HG02938 (cell line): Measurements from ENCODE around the gene BCAS4.
A peak's percentile ranks its signal among the peaks of the same experiment; 100 is the strongest.
"Not testable (repeated sequence)": the region's sequence is repeated elsewhere in the genome, so short reads cannot be mapped to it uniquely, and the experiment has no call there.

ENCODE experiments used
- ATAC-seq: cut with Tn5 transposase; IDR thresholded peaks from one replicate; pipeline ENCODE4 v1.9.1; 2021; ENCODE audit warnings: mild to moderate bottlenecking, moderate library complexity; ENCODE audit not compliant: unreplicated experiment

The BCAS4 gene

DNA sequence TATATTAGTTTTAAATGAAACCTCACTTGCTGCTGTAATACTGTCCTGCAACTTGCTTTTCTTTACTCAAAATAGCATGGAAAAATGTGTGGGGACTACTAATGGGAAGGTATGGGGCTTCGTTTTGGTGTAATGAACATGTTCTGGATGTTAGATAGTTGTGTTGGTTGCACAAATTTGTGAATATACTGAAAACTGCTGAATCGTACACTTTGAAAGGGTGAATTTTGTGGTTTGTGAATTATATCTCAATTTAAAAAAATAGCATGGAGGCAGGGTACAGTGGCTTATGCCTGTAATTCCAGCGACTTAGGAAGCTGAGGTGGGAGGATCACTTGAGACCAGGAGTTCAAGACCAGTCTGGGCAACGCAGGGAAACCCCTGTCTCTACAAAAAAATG, 2.3 kb downstream of the BCAS4 start:
- ATAC-seq = no peak

DNA sequence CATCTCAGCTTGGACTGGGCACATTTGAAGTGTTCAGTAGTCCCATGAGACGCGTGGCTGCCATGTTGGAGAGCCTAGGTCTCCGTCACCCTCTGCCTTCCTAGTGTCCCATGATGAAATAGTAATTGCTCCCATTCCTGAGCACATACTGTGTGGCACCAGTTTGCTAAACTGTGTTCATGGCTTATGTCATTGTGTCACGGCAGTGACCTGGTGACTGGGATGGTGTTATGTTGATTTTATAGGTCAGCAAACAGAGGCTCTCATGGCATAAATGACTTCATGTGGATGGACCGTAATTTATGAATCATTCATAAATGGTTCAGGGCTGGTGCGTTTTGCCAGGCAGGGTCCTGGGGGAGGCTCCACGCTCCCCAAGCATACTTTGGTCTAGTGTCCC, 3.8 kb downstream of the BCAS4 start:
- no peak for ATAC-seq

DNA sequence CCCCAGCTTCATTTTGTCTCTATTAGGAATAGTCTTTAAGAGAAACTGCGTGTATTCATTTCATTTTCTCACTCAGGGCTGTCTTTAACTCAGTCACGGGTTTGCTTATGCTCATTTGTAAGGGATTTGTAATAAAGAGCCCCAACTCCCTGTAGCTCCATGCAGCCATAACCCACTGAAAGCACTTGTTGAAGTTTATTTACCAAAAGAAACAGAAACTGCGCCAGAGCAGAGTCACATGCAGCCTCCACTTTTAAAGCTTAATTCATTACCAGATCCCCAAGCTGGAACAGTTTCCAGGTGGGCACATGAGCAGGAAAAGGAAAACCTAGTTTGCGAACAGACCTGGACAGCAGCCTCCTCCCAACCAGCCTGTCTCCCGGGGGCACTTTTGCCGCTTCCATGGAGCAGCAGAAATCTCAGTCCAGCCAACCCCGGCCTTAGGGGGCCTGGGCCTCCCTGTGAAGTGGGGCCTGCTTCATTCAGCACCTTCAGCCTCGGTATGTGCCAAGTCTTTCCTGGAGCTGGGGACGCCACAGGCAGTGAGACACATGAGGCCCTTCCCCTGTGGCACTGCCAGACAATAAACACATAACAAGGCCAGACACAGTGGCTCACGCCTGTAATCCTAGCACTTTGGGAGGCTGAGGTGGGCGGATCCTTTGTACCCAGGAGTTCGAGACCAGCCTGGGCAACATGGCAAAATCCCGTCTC, 4.5 kb downstream of the BCAS4 start:
- peak; percentile 2 for ATAC-seq

- peak; percentile 55 for ATAC-seq
Measured at GRCh38 chr20:50799890-50800550, 5.2 kb downstream of the BCAS4 start.

- not testable (repeated sequence) for ATAC-seq
Measured at GRCh38 chr20:50800986-50801746, 6.3 kb downstream of the BCAS4 start.

GRCh38 chr20:50801747-50802125, 6.9 kb downstream of the BCAS4 start:
- no peak for ATAC-seq

DNA sequence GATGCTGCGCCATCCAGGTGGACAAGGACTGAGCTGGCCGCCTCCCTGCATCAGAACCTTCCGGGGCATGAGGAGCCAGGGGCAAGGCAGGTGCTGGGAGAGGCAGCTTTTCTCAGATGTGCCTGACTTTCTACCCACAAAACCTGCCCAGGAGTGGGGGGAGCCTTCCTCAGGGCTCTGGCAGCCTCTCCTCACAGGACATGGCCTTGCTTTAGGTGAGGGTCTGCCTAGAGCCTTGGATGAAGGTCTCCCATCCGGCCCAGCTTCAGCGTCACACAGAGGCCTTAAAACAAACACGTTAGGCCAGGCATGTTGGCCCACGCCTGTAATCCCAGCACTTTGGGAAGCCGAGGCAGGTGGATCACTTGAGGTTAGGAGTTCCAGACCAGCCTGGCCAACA, 7.4 kb downstream of the BCAS4 start:
- ATAC-seq = no peak

DNA sequence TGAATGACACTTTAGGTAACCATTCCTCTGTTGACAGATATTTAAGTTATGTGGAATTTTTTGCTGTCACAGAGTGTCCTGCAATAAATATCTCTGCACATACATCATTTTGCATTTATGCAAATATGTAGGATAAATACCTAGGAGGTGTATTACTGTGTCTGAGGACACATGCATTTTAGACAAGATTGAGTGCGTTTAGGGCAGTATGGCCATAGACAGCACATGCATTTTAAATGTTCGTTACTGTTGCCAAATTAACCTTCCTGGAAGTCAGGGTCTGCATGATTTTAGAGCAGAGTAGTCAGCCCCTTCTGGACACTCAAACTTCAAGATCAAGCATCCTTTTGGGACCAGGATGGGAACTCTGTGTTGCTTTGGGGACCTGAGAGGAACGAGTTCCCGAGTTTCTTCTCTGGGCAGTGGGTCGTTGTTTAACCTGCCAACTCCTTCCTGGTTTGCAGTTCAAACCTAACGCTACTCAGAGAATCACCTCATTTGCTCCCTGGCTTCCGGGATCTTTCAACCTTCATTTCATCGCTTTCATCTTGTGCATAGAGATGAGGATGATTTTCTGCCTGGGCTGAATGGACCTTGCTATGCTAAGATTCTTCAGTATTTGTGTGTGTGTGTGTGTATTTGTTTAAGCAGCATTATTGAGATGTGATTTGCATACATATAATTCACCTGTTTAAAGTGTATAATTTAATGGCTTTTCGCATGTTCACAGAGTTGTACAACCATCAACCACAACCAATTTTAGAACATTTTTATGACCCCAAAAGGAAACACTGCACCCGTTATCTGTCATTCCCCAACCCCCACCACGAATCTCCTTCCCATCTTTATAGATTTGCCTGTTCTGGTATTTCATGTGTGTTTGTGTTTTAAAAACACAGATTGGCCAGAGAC, 9.8 kb downstream of the BCAS4 start:
- no peak for ATAC-seq

GRCh38 chr20:50805349-50805684, 10.5 kb downstream of the BCAS4 start:
- no peak for ATAC-seq

DNA sequence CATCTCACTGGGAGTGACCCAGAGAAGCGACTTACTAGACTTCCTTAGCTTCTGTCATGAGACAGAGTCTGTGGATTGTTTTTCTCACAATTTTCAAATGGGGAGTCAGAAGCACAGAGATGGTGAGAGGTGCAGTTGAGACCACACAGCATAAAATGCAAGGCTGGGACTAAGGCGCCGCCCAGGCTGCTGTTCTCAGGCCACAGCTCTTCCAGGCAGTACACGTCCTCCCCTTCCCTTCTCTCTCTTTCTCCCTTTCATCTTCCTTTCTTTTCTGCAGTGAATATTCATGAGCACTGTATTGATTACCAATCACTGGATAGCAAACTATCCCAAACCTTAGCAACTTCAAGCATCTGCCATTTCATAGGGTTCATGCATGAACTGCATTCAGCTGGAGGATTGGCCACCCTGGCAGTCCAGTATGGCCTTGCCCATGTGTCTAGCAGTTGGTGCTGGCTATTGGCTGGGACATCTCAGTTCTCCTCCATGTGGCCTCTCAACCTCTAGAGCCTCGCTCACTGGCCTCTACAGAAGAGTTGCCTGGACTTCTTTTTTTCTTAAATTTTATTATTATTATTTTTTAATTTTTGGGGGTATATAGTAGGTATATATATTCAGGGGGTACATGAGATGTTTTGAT, 11.4 kb downstream of the BCAS4 start:
- no peak for ATAC-seq

DNA sequence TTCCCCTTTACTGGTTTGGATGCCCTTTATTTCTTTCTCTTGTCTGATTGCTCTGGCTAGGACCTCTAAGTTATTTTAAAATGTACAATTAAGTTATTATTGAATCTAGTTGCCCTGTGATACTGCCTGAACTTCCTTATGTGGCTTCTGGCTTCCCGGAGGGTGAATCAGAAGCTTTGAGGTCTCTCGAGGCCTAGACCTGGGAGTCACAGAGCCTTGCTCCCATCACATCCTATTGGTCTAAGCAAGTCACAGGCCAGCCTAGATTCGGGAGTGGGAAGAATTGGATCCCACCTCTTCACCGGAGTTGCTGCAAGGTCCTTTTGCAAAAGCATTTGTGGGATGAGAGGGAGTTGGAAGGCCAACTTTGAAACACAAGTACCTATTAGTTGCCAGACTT, 15.2 kb downstream of the BCAS4 start:
- ATAC-seq = no peak

- no peak for ATAC-seq
Measured at GRCh38 chr20:50810842-50811241, 16.0 kb downstream of the BCAS4 start.

- no peak for ATAC-seq
Measured at GRCh38 chr20:50813101-50813643, 18.3 kb downstream of the BCAS4 start.

- ATAC-seq = no peak
Measured at GRCh38 chr20:50813801-50814200, 18.9 kb downstream of the BCAS4 start.

- no peak for ATAC-seq
Measured at GRCh38 chr20:50814438-50815161, 19.7 kb downstream of the BCAS4 start.

DNA sequence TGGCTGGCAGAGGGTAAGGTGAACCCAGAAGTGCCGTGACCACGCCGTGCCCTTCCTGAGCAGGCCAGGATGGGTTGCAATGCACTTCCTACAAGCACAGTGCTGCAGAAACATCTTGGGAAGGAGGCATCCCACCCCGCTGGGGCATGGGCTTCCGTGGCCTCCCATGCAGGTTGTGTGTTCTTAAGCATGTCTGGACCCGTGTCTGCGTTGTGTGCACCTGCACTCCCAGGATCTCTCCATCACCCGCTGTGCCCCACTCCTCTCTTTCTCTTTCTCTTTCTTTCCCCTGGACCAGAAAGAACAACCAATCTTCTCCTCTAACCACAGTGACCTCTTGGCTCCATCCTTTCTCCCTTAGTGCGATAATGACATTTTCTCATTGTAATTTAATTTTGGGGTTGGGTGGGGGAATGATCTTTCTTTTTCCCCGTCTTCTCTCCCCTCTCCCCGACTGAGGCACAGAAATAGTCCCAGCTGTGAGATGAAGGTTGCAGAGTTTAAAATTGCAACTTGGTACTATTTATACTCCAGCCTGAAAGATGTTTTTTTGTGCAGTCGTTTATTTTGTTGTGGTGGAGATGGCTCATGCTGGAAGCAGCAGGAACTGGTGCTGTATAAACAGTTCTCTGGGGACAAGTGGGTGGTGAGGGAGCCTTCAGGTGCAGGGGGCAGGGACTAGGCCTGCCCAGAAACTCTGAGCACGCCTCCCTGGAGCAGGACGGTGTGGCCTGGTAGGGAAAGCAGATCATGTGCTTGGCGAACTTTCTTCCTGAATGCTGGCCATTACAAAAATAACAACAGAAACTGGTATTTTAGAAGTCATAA, 20.5 kb downstream of the BCAS4 start:
- ATAC-seq = no peak

- ATAC-seq = no peak
Measured at GRCh38 chr20:50817776-50818172, 22.9 kb downstream of the BCAS4 start.

- ATAC-seq = no peak
Measured at GRCh38 chr20:50819349-50819748, 24.5 kb downstream of the BCAS4 start.
